HG03108 (cell line): ENCODE data around the gene SELENOO.
"Not testable (repeated sequence)": the region's sequence is repeated elsewhere in the genome, so short reads cannot be mapped to it uniquely, and the experiment has no call there.

ENCODE experiments used
- ATAC-seq: cut with Tn5 transposase; IDR thresholded peaks from one replicate; pipeline ENCODE4 v1.9.1; 2021; ENCODE audit warnings: moderate library complexity; ENCODE audit not compliant: unreplicated experiment

SELENOO gene

GRCh38 chr22:50200461-50201190 is at the start of gene SELENOO:
SELENOO (plus strand) TSS chr22:50201011; CDS start chr22:50201037, 26 bp downstream.
- ATAC-seq = peak; percentile 63

- no peak for ATAC-seq
Measured at GRCh38 chr22:50151571-50152537, 49.0 kb upstream of the SELENOO start.

- ATAC-seq = no peak
Measured at GRCh38 chr22:50153056-50153755, 47.6 kb upstream of the SELENOO start.

GRCh38 chr22:50153756-50154140 is 47.1 kb upstream of the SELENOO start:
- no peak for ATAC-seq

- no peak for ATAC-seq
Measured at GRCh38 chr22:50157709-50158375, 43.0 kb upstream of the SELENOO start.

- ATAC-seq = no peak
Measured at GRCh38 chr22:50160947-50161346, 39.9 kb upstream of the SELENOO start.

GRCh38 chr22:50161508-50162390 is 39.1 kb upstream of the SELENOO start:
- no peak for ATAC-seq

GRCh38 chr22:50162391-50162956 is 38.3 kb upstream of the SELENOO start:
- no peak for ATAC-seq

- ATAC-seq = no peak
Measured at GRCh38 chr22:50165436-50166123, 35.2 kb upstream of the SELENOO start.

- no peak for ATAC-seq
Measured at GRCh38 chr22:50167689-50168489, 32.9 kb upstream of the SELENOO start.

- ATAC-seq = not testable (repeated sequence)
Measured at GRCh38 chr22:50168490-50169180, 32.2 kb upstream of the SELENOO start.

GRCh38 chr22:50169181-50169759 is 31.5 kb upstream of the SELENOO start:
- ATAC-seq = no peak

GRCh38 chr22:50169774-50170341 is 31.0 kb upstream of the SELENOO start:
- ATAC-seq = no peak

GRCh38 chr22:50170453-50171318 is 30.1 kb upstream of the SELENOO start, which contains the start of gene PANX2:
PANX2 (plus strand) TSS chr22:50170731; CDS start chr22:50170731, 0 bp downstream.
- ATAC-seq = no peak

GRCh38 chr22:50171319-50171964 is 29.4 kb upstream of the SELENOO start:
- ATAC-seq = no peak
